Rectal smooth muscle tissue (tissue), 1 donor: ENCODE measurements around the gene DEFB126.

Experiments used
- H3K27ac ChIP-seq: one replicate; pipeline ENCODE4 v1.7.0; 2013; ENCODE audit warnings: low read depth, low read length, inconsistent platforms
- H3K27me3 ChIP-seq: one replicate; pipeline ENCODE4 v1.7.0; 2013; ENCODE audit warnings: low read length; ENCODE audit not compliant: control insufficient read depth, insufficient read depth
- H3K36me3 ChIP-seq: one replicate; pipeline ENCODE4 v1.7.0; 2013; ENCODE audit warnings: low read length; ENCODE audit not compliant: control insufficient read depth, insufficient read depth
- H3K4me1 ChIP-seq: one replicate; pipeline ENCODE4 v1.7.0; 2013; ENCODE audit warnings: low read length; ENCODE audit not compliant: control insufficient read depth, insufficient read depth
- H3K4me3 ChIP-seq: one replicate; pipeline ENCODE4 v1.7.0; 2013; ENCODE audit warnings: low read length
- H3K9ac ChIP-seq: one replicate; pipeline ENCODE4 v1.7.0; 2013; ENCODE audit warnings: low read length

The DEFB126 gene

DNA sequence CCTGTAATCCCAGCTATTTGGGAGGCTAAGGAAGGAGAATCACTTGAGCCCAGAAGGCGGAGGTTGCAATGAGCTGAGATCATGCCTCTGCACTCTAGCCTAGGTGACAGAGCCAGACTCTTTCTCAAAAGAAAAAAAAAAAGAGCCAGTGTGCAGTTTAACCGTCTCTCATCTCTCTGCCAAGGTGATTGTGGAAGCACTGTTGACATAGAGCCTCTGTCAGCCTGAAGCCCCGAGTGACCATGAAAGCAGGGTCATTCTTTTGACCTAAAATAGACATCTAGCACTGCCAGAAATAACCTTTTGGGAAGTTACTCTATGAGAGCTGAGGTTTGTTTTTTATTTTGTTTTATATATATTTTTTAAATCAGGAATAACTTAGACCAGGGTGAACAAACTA is 22.2 kb downstream of the DEFB126 start:
- Histone ChIP-seq H3K4me3 (no peak overlapping the region), H3K27ac (no peak overlapping the region), H3K27me3 (no peaks in the 10 kb centered on the region), H3K36me3 (no peaks in the 10 kb centered on the region), H3K4me1 (no peaks in the 10 kb centered on the region), H3K9ac (no peak overlapping the region)

DNA sequence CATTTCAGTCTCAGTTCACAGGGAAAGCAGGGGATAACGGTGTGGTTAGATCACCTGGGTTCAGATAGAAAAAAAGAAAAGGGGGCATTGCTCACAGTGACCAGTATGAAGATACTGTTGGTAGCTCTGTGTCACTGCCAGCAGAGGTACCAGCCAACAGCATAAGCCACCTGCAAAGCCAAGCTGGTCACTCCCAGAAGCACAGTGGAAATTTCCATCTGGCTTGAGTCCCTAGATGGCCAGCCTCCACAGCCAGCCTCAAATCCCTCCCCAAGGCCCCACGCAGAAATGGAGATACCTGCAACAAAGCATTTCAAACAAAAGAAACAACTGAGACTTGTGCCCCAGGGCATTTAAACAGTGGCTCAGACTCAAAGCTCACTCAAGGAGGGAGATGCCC is 26.5 kb downstream of the DEFB126 start:
- Histone ChIP-seq H3K4me3 (no peak overlapping the region), H3K36me3 (no peaks in the 10 kb centered on the region), H3K27me3 (no peaks in the 10 kb centered on the region), H3K4me1 (no peaks in the 10 kb centered on the region), H3K27ac (no peak overlapping the region), H3K9ac (no peak overlapping the region)

GRCh38 chr20:184288-184687 is 41.9 kb downstream of the DEFB126 start:
- H3K27me3 ChIP-seq = no peaks in the 10 kb centered on the region
- no peak overlapping the region for H3K4me3 ChIP-seq
- no peak overlapping the region for H3K27ac ChIP-seq
- no peaks in the 10 kb centered on the region for H3K36me3 ChIP-seq
- no peak overlapping the region for H3K9ac ChIP-seq
- no peaks in the 10 kb centered on the region for H3K4me1 ChIP-seq

DNA sequence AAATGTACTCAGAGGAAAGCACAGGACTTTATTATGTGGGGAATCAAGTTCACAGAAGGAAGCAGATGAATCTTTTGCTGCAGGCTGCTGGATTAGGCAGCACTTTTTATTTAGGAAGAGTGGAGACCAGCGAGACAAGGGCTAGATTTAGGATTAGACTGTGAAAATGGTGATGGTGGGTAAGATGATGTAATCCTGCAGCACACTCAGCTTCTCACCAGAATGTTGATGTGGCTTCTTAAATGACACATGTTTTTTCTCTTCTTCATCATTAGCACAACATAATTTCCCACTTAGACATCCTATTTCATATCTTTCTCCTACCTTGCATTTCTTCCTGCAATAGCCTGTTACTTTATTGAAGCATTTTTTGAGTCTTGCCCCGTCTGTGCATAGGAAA is 45.3 kb downstream of the DEFB126 start:
- no peak overlapping the region for H3K27ac ChIP-seq
- no peaks in the 10 kb centered on the region for H3K36me3 ChIP-seq
- no peak overlapping the region for H3K9ac ChIP-seq
- H3K4me1 ChIP-seq = no peaks in the 10 kb centered on the region
- no peaks in the 10 kb centered on the region for H3K27me3 ChIP-seq
- H3K4me3 ChIP-seq = no peak overlapping the region

DNA sequence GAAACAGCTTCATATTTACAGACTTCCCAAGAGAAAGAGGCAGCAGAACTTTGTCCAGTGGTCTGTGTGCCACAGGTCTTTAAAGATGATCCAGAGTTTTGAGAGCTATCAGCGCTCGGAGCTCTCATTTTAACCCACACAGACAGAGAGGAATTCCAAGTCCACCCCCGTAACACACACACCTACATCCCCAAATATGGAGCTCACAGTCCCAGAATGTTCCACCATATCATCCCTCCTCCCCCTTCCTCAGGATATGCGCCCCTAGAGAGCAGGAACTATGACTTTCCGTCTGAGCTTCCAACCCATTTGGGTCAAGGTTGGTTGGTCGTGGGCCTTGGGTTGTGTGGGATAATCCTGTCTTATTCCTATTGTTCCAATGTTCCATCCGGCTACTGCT is 47.2 kb downstream of the DEFB126 start, which contains the start of gene DEFB128:
Gene DEFB128 (minus strand): TSS at position 101 of the 400 bp plus-strand sequence. CDS start 88 bp downstream, at position 13.
- no peaks in the 10 kb centered on the region for H3K27me3 ChIP-seq
- H3K4me1 ChIP-seq = no peaks in the 10 kb centered on the region
- no peak within 1 kb of the TSS for H3K9ac ChIP-seq
- H3K27ac ChIP-seq = no peak within 1 kb of the TSS
- H3K4me3 ChIP-seq = no peak within 1 kb of the TSS
- no peaks in the 10 kb centered on the region for H3K36me3 ChIP-seq
